NCI-H2081 treated with DMSO at 0.1 percent for 48 hours (cell line): ENCODE measurements around the gene C4B.
"Not testable (repeated sequence)": the region's sequence is repeated elsewhere in the genome, so short reads cannot be mapped to it uniquely, and the experiment has no call there.

ENCODE experiments used
- DNase-seq: peaks from one replicate; lab custom pipeline; 2025; lab: John Stamatoyannopoulos, UW

Gene C4B

GRCh38 chr6:32035283-32036013 is 20.9 kb downstream of the C4B start:
- DNase-seq, result not testable (repeated sequence)

GRCh38 chr6:32037136-32037535 is 22.5 kb downstream of the C4B start:
- not testable (repeated sequence) for DNase-seq

- DNase-seq, result not testable (repeated sequence)
Observed at GRCh38 chr6:32037598-32038524, 23.3 kb downstream of the C4B start, which contains the start of gene CYP21A2. Gene CYP21A2, plus strand, starts transcription at chr6:32038415. Its CDS starts 8 bp downstream, at chr6:32038423.

- DNase-seq, result not testable (repeated sequence)
Observed at GRCh38 chr6:32038878-32039277, 24.3 kb downstream of the C4B start.

DNA sequence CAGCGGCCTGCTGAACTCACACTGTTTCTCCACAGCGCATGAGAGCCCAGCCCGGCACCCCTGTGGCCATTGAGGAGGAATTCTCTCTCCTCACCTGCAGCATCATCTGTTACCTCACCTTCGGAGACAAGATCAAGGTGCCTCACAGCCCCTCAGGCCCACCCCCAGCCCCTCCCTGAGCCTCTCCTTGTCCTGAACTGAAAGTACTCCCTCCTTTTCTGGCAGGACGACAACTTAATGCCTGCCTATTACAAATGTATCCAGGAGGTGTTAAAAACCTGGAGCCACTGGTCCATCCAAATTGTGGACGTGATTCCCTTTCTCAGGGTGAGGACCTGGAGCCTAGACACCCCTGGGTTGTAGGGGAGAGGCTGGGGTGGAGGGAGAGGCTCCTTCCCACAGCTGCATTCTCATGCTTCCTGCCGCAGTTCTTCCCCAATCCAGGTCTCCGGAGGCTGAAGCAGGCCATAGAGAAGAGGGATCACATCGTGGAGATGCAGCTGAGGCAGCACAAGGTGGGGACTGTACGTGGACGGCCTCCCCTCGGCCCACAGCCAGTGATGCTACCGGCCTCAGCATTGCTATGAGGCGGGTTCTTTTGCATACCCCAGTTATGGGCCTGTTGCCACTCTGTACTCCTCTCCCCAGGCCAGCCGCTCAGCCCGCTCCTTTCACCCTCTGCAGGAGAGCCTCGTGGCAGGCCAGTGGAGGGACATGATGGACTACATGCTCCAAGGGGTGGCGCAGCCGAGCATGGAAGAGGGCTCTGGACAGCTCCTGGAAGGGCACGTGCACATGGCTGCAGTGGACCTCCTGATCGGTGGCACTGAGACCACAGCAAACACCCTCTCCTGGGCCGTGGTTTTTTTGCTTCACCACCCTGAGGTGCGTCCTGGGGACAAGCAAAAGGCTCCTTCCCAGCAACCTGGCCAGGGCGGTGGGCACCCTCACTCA is 25.0 kb downstream of the C4B start:
- not testable (repeated sequence) for DNase-seq

DNA sequence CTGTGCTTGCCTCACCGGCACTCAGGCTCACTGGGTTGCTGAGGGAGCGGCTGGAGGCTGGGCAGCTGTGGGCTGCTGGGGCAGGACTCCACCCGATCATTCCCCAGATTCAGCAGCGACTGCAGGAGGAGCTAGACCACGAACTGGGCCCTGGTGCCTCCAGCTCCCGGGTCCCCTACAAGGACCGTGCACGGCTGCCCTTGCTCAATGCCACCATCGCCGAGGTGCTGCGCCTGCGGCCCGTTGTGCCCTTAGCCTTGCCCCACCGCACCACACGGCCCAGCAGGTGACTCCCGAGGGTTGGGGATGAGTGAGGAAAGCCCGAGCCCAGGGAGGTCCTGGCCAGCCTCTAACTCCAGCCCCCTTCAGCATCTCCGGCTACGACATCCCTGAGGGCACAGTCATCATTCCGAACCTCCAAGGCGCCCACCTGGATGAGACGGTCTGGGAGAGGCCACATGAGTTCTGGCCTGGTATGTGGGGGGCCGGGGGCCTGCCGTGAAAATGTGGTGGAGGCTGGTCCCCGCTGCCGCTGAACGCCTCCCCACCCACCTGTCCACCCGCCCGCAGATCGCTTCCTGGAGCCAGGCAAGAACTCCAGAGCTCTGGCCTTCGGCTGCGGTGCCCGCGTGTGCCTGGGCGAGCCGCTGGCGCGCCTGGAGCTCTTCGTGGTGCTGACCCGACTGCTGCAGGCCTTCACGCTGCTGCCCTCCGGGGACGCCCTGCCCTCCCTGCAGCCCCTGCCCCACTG is 25.9 kb downstream of the C4B start:
- DNase-seq, result not testable (repeated sequence)

DNA sequence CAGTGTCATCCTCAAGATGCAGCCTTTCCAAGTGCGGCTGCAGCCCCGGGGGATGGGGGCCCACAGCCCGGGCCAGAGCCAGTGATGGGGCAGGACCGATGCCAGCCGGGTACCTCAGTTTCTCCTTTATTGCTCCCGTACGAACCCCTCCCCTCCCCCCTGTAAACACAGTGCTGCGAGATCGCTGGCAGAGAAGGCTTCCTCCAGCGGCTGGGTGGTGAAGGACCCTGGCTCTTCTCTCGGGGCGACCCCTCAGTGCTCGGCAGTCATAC is 26.4 kb downstream of the C4B start:
- not testable (repeated sequence) for DNase-seq

GRCh38 chr6:32041385-32041784 is 26.8 kb downstream of the C4B start:
- not testable (repeated sequence) for DNase-seq

- DNase-seq, result not testable (repeated sequence)
Observed at GRCh38 chr6:32042276-32042675, 27.7 kb downstream of the C4B start.

- not testable (repeated sequence) for DNase-seq
Observed at GRCh38 chr6:32043589-32044380, 29.2 kb downstream of the C4B start.

- DNase-seq, result not testable (repeated sequence)
Observed at GRCh38 chr6:32044916-32045315, 30.3 kb downstream of the C4B start.

DNA sequence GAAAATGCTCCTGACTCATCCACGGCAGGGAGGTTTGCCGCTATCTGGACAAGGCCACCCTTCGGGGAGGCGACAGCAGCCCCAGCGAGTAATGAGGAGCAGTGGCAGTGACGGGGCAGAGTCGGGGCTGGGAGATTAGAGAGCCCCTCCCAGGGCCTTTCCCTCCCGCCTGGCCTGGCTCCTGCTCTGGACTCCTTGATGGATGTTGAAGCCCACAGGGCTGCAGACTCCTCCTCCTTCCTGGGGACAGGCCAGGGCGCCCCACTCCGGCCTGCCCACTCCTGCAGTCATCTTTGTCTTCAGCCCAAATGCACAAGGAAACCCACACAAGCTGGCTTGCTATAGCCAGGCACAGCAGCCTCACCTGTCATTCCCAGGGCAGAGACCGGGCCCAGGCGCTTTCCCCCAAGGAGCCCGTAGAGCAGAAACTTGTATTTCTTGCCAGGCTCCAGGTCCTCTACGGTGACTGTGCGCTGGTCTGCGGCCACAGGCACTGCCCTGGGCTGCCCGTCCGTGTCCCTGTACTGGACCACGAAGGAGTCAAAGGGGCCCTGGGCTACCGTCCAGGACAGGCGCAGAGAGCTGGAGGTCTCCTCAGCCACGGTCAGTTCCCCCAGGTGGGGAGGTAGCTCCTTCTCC is 31.3 kb downstream of the C4B start:
- DNase-seq, result no peak

DNA sequence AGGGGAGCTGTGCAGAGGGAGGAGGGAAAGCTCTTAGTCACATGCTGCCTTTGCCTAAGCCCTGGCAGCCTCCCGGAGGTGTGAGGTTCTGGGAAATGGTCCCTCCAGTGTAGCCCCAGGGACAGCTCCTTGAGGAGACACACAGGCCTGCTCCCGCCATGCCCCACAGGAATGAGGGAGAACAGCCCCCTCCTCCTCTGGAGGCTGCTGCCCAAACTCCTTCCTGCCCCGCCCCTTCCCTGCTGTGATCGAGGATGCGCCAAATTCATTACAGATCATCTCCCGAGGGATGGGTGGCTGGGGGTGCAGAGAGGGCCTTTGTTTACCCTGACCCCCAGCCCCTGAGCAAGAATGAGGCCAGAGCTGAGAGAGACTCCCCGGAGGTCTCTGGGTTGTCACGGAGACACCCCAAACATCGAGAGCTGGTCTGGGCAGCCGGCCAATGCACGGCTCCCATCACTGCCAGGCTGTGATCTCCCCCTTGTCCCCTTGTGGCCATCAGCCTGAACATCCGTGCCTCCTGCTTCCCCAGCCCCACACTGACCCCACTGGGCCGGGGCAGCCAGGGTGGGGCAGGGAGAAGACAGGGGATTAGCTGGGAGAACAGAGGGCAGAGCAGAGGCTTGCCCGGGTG is 32.0 kb downstream of the C4B start:
- no peak for DNase-seq

GRCh38 chr6:32047084-32047478 is 32.5 kb downstream of the C4B start:
- no peak for DNase-seq

DNA sequence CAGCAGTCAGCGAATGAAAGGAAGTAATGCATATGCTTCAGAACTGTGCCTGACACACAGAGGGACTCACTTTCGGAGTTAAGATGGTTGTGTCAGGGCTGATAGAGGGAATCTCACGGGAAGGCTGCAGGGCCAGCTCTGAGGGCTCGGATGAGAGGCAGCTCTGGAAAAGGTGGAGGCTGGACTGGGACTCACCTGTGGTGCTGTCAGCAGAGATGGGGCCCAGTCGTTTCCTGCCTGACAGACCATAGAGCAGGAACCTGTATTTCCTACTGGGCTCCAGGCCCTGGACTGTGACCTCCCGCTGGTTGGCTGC is 32.9 kb downstream of the C4B start:
- DNase-seq, result no peak

- no peak for DNase-seq
Observed at GRCh38 chr6:32047855-32048766, 33.5 kb downstream of the C4B start.

DNA sequence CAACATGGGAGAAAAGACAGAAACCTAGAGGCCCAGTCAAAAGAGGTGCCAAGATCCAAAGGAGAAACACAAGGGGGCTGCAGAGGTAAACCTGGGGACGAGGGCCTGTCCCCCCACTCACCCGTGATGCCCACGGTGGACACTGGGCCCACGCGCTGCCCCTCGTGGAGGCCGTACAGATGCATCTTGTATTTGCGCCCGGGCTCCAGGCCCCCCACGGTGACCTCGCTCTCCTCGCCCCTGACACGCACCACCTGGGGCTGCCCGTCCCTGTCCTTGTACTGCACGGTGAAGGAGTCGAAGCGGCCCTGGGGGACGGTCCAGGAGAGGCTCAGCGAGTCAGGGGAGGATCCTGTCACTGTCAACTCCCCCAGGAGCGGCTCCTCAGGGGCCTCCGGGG is 34.6 kb downstream of the C4B start:
- not testable (repeated sequence) for DNase-seq

DNA sequence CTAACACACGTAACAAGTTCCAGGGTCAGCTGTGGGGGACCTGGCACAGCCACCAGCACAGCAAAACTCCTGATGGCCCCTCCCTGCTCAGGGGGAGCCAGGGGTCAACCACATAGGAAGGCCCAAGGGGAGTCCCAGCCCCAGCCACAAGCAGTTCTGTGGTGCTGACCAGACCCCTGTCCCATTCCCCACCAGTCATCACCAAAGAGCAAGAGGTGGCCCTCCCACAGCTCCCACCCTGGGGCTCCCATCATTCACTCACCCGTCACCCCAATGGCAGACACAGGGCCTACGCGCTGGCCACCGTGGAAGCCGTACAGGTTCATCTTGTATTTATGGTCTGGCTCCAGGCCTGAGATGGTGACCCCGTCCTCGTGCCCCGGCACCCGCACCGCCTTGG is 35.1 kb downstream of the C4B start:
- DNase-seq, result not testable (repeated sequence)

DNA sequence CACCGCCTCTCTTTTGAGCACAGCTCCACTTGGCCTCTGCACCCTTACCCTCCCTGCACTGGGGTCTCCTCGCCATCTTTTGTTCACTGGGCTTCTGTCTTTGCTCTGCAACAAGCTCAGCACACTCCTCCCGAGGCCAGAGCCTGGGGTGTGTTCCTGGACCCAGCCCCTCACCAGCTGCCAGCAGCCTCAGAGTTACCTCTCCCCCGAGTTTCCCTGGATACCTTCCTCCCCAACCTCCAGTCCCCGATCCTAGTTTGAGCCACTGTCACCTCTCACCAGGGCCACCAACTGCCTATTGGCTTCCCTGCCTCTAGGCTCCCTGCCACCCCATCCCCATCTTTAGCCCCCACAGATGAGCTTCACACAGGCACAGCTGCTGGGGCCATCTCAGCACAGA is 36.0 kb downstream of the C4B start:
- no peak for DNase-seq
